ENCODE data around the gene FFAR4.

- TF ChIP-seq SMC3 (IDR thresholded peaks at IDR 0.05) (no peak), RFX5 (IDR thresholded peaks at IDR 0.05) (no peak), CBX8 (IDR thresholded peaks at IDR 0.05) (no peak), EP300 (IDR thresholded peaks at IDR 0.05) (no peak)
- TF ChIP-seq, protein P1, sequence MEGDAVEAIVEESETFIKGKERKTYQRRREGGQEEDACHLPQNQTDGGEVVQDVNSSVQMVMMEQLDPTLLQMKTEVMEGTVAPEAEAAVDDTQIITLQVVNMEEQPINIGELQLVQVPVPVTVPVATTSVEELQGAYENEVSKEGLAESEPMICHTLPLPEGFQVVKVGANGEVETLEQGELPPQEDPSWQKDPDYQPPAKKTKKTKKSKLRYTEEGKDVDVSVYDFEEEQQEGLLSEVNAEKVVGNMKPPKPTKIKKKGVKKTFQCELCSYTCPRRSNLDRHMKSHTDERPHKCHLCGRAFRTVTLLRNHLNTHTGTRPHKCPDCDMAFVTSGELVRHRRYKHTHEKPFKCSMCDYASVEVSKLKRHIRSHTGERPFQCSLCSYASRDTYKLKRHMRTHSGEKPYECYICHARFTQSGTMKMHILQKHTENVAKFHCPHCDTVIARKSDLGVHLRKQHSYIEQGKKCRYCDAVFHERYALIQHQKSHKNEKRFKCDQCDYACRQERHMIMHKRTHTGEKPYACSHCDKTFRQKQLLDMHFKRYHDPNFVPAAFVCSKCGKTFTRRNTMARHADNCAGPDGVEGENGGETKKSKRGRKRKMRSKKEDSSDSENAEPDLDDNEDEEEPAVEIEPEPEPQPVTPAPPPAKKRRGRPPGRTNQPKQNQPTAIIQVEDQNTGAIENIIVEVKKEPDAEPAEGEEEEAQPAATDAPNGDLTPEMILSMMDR (IDR thresholded peaks at IDR 0.05) = no peak
These were observed 15.9 kb upstream of the FFAR4 start for GRCh38 chr10:93550606-93551005.
